Ovary (tissue), 9 donors: ENCODE data around the gene SAXO1. TPM values are rescaled to one million over a fixed set of nuclear protein-coding genes. Genes with fewer than 3 reads are reported as not detected.

Experiments
- DNase-seq, 5 donors: peaks; one replicate each; pipeline ENCODE4 v3.0.0-alpha.2; 2019 to 2020
- H3K27ac ChIP-seq, 2 donors: fragments of 200-600 bp; one replicate each; pipeline versions ENCODE4 v1.5.1 to v1.8.0; 2019 to 2022
- H3K27me3 ChIP-seq: fragments of 200-600 bp; one replicate; pipeline ENCODE4 v1.8.0; 2022
- H3K36me3 ChIP-seq: fragments of 200-600 bp; sonication (generic); one replicate; pipeline ENCODE4 v1.5.1; 2019
- H3K4me1 ChIP-seq: one replicate; pipeline ENCODE4 v1.8.1; 2013; ENCODE audit warnings: mild to moderate bottlenecking, moderate library complexity; ENCODE audit not compliant: insufficient read depth
- H3K4me3 ChIP-seq: fragments of 200-600 bp; sonication (generic); one replicate; pipeline ENCODE4 v1.5.1; 2017
- H3K9me3 ChIP-seq, 2 donors: fragments of 200-600 bp in 1 of 2; sonication (generic) in 1 of 2; one replicate each; pipeline versions ENCODE4 v1.5.1 to v1.8.1; 2013 to 2019; ENCODE audit warnings: mild to moderate bottlenecking in 1 of 2, moderate library complexity in 1 of 2
- EP300 ChIP-seq: sonication (generic); formaldehyde crosslinking; IDR thresholded peaks from one replicate; pipeline ENCODE4 v1.6.1; 2017; ENCODE audit warnings: antibody characterized with exemption
- POLR2A ChIP-seq: fragments of 450-650 bp; IDR thresholded peaks from one replicate; pipeline ENCODE4 v1.6.1; 2017; ENCODE audit warnings: antibody characterized with exemption, mild to moderate bottlenecking, moderate library complexity
- WGBS, 3 donors: extraction: QIAGEN DNeasy Blood & Tissue Kit in 1 of 3; methylation state at CpG; one replicate each; pipeline versions ENCODE4 v1.1.5 to v1.1.7; 2013 to 2017; 5-methylcytosine and 5-hydroxymethylcytosine counted together
- intact Hi-C, 4 donors: fragments of 100-400 bp; cut with DNase I; formaldehyde crosslinking; loops; one replicate each; pipeline versions ENCODE4 v1.11.0 to v1.15.1; 2022 to 2023
- polyA plus RNA-seq, 2 donors: library from polyadenylated mRNA; stranded (reverse); fragments of 200-250 nt in 1 of 2; fragments of 350-450 nt in 1 of 2; fragmentation: Illumina TruSeq in 1 of 2; extraction: RNeasy Lipid Tissue Mini Kit (QIAGEN cat#74804) in 1 of 2; gene quantifications; one replicate each; pipeline ENCODE4 v1.2.3, GENCODE V29; 2013 to 2014
- total RNA-seq, 7 donors: library from RNA; depleted of rRNA in 2 of 7; stranded (reverse); fragments of >200 nt in 2 of 7; fragmentation: NEBNext Ultra II Directional in 3 of 7; extraction: Animal tissue kit (Norgen Biotek cat#: 25700) in 3 of 7; gene quantifications; one replicate each; pipeline versions ENCODE4 v1.1.0 to v1.2.4, GENCODE V29; 2016 to 2023
- TF ChIP-seq, protein P1 (sequence below), 3 donors: fragments of 450-650 bp in 2 of 3; fragments of 200-600 bp in 1 of 3; IDR thresholded peaks; one replicate each; pipeline versions ENCODE4 v1.5.1 to v1.8.0; 2016 to 2022; ENCODE audit warnings: antibody characterized with exemption in 3 of 3, mild to moderate bottlenecking in 1 of 3
- donor health status: DM: no; HTN: no; CAD: no; lungs with moderate emphysema.
- donor health status: DM: no; HTN: no; CAD: no.
- donor health status: Bipolar disorder and iron deficiency.
- donor health status: DM: yes; HTN: yes; CAD: no.
- donor health status: DM: no; HTN: no; CAD: no.
- donor health status: DM: yes; HTN: yes; CAD: no.

Gene SAXO1
- total and polyA plus RNA-seq, 9 donors = 0.04 to 0.47 (median 0.11) TPM; not detected in 1

DNA sequence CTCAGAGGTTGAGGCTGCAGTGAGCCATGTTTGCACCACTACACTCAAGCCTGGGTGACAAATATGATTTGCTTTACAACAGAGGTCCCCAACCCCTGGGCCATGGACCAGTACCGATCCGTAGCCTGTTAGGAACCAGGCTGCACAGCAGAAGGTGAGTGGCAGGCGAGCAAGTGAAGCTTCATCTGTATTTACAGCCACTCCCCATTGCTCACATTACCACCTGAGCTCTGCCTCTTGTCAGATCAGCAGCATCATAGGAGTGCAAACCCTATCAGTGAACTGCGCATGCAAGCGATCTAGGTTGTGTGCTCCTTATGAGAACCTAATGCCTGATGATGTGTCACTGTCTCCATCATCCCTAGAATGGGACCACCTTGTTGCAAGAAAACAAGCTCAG is 42.5 kb downstream of the SAXO1 start:
- TF ChIP-seq EP300 (no peak), POLR2A (no peak)
- TF ChIP-seq, protein P1, sequence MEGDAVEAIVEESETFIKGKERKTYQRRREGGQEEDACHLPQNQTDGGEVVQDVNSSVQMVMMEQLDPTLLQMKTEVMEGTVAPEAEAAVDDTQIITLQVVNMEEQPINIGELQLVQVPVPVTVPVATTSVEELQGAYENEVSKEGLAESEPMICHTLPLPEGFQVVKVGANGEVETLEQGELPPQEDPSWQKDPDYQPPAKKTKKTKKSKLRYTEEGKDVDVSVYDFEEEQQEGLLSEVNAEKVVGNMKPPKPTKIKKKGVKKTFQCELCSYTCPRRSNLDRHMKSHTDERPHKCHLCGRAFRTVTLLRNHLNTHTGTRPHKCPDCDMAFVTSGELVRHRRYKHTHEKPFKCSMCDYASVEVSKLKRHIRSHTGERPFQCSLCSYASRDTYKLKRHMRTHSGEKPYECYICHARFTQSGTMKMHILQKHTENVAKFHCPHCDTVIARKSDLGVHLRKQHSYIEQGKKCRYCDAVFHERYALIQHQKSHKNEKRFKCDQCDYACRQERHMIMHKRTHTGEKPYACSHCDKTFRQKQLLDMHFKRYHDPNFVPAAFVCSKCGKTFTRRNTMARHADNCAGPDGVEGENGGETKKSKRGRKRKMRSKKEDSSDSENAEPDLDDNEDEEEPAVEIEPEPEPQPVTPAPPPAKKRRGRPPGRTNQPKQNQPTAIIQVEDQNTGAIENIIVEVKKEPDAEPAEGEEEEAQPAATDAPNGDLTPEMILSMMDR (IDR thresholded peaks at IDR 0.05) = no peak
- intact Hi-C loops = no loop called here
- Histone ChIP-seq H3K9me3 (no peaks in the 10 kb centered on the region), H3K27me3 (no peaks in the 10 kb centered on the region), H3K36me3 (no peaks in the 10 kb centered on the region), H3K4me3 (no peak overlapping the region), H3K27ac (no peak overlapping the region), H3K4me1 (no peaks in the 10 kb centered on the region)
- WGBS, 3 donors = 90 to 99% (median 97%) methylated on average over 5 of the region's 5 CpGs
- DNase-seq = no peak

DNA sequence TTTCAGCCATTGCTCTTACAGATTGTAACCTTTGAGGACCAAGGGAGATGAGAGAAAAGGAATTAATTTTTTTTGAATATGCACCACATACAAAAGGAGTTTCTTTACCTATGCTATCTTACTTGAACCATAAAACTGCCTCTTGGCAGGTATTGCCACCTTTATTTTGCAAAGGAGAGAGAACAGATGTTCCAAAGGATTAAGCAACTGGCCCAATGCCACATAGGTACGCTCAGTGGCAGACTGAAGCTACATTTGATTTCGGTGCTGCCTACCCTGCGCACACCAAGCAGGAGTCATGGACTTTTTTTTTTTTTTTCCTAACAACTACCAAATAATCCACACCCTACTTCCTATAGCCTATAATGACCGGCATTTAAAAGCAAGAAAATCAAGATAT is 43.1 kb downstream of the SAXO1 start:
- no peak overlapping the region for H3K27ac ChIP-seq
- 97 to 98% (median 97%) methylated on average over 4 of the region's 4 CpGs for WGBS, 3 donors
- H3K4me1 ChIP-seq = no peaks in the 10 kb centered on the region
- no peaks in the 10 kb centered on the region for H3K27me3 ChIP-seq
- TF ChIP-seq POLR2A (no peak), EP300 (no peak)
- TF ChIP-seq, protein P1 (IDR thresholded peaks at IDR 0.05) = no peak
- H3K4me3 ChIP-seq = no peak overlapping the region
- no peaks in the 10 kb centered on the region for H3K9me3 ChIP-seq
- no peaks in the 10 kb centered on the region for H3K36me3 ChIP-seq
- no peak for DNase-seq
- intact Hi-C loops = no loop called here

DNA sequence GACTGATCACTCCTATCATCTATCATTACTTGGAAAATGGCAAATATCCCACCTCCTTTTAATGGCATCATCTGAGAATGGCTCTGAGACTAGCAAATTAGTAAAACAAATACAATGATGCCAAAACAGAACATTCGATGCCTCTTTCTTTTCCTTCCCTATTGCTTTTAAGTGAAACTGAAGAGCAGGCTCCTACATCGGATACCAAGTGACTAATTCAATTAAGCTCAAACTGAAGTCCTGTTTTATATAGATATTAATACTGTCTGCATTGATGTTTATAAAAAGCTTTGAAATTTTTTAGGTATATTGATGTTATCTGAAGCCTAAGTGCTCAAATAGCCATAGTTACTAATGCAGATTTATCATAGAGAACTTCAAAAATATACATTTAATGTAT is 43.9 kb downstream of the SAXO1 start:
- no peak overlapping the region for H3K27ac ChIP-seq
- no peaks in the 10 kb centered on the region for H3K36me3 ChIP-seq
- H3K4me3 ChIP-seq = no peak overlapping the region
- WGBS, 3 donors = 67 to 79% (median 70%) methylated on average over 2 of the region's 2 CpGs
- no peak for DNase-seq
- TF ChIP-seq EP300 (no peak), POLR2A (no peak)
- TF ChIP-seq, protein P1 (IDR thresholded peaks at IDR 0.05) = no peak
- H3K9me3 ChIP-seq = no peaks in the 10 kb centered on the region
- no peaks in the 10 kb centered on the region for H3K27me3 ChIP-seq
- intact Hi-C loops = no loop called here
- no peaks in the 10 kb centered on the region for H3K4me1 ChIP-seq

DNA sequence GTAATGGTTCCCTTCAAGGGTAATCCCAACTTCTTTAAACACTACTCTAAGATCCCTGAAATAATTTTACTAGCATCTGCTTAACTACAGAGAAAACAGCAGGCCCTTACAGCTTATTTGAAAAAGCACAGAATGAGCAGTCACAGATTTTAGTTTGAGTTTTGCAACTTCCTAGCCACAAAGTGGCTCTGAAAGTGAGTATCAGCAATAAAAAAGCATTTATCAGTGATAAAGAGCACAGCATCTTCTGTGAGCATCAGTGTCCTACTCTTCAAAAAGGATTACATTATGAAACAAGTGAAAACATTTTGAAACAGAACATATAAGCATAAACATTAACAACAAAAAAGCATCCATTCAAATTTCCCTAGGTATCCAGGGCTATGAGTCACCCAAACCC is 45.0 kb downstream of the SAXO1 start:
- TF ChIP-seq EP300 = no peak
- TF ChIP-seq, protein P1 (IDR thresholded peaks at IDR 0.05) = no peak
- TF ChIP-seq POLR2A = no peak
- Histone ChIP-seq H3K27ac (no peak overlapping the region), H3K4me1 (no peaks in the 10 kb centered on the region), H3K9me3 (no peaks in the 10 kb centered on the region), H3K27me3 (no peaks in the 10 kb centered on the region), H3K4me3 (no peak overlapping the region), H3K36me3 (no peaks in the 10 kb centered on the region)
- intact Hi-C loops = no loop called here
- no peak for DNase-seq

DNA sequence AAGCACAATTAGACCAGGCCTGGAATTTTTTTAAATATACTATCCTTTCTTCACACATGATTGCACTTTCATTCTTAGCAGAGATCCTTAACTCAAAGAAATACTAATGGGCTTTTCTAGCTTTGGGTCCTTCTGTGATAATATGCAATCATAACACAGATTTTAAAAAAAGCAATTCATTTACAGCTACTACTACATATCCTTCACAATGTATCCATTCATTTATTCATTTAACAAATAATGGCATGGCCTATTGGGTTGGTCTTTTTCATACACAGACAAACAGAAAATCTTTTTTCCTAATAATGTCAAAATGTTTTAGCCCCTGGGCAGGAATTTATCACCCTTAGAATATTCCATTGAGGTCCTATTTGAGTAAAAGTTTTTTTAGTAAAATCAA is 47.0 kb downstream of the SAXO1 start:
- H3K4me1 ChIP-seq = no peaks in the 10 kb centered on the region
- H3K27ac ChIP-seq = no peak overlapping the region
- no peak overlapping the region for H3K4me3 ChIP-seq
- no peaks in the 10 kb centered on the region for H3K27me3 ChIP-seq
- no peak for DNase-seq
- TF ChIP-seq, protein P1 (IDR thresholded peaks at IDR 0.05) = no peak
- no peak for TF ChIP-seq POLR2A
- TF ChIP-seq EP300 = no peak
- H3K36me3 ChIP-seq = no peaks in the 10 kb centered on the region
- H3K9me3 ChIP-seq = no peaks in the 10 kb centered on the region
- intact Hi-C loops = no loop called here
